GM12878 (cell line): ENCODE measurements around the gene SPINK1. TPM values are rescaled to one million over a fixed set of nuclear protein-coding genes. Genes with fewer than 3 reads are reported as not detected.

ENCODE experiments used
- ATAC-seq: fragments of 200-7000 bp; cut with Tn5 transposase; 3 replicates; pipeline ENCODE4 v1.9.1; 2020; ENCODE audit warnings: mild to moderate bottlenecking, moderate library complexity
- BruUV-seq: library from RNA; stranded (reverse); fragments of 400-500 nt; replicated peaks from 2 replicates; lab custom pipeline; 2021; lab: Mats Ljungman, UMichigan
- CTCF ChIA-PET: fragments of 300-600 bp; sonication (Branson Sonifier 250); formaldehyde crosslinking; extraction: SDS; loops from one replicate; lab custom pipeline; 2021; ENCODE audit warnings: inconsistent platforms; lab: Yijun Ruan, JAX
- POLR2A ChIA-PET: fragments of 350-600 bp; formaldehyde crosslinking; extraction: SDS; loops from one replicate; lab custom pipeline; 2021; ENCODE audit warnings: inconsistent platforms; lab: Charles Lee
- RAD21 ChIA-PET: fragments of 300-600 bp; sonication (Branson Sonifier 250); formaldehyde crosslinking; loops from one replicate; lab custom pipeline; 2023; ENCODE audit warnings: antibody characterized with exemption; ENCODE audit not compliant: unreplicated experiment; lab: Charles Lee
- SMC1A ChIA-PET: fragments of 300-600 bp; sonication (Branson Sonifier 250); formaldehyde crosslinking; loops from one replicate; lab custom pipeline; 2023; ENCODE audit not compliant: unreplicated experiment, uncharacterized antibody; lab: Charles Lee
- DNase-seq: peaks from one replicate; pipeline ENCODE4 v3.0.0-alpha.2; 2011; ENCODE audit warnings: low read depth, low spot score
- FAIRE-seq: peaks from 3 replicates; lab custom pipeline; 2011; peaks lifted over from hg19 to GRCh38; lab: Jason Lieb, UNC
- H2AFZ ChIP-seq: 2 replicates; pipeline ENCODE4 v1.6.0; 2011; ENCODE audit warnings: low read depth, low read length, control low read depth; ENCODE audit not compliant: control insufficient read depth
- H3K27ac ChIP-seq: 2 replicates; pipeline ENCODE4 v1.5.1; 2011; ENCODE audit warnings: control low read depth; ENCODE audit not compliant: control insufficient read depth, insufficient read depth
- H3K27me3 ChIP-seq, 2 experiments: replicated peaks in 1 of 2; 2 replicates each; pipeline versions ENCODE4 v1.6.0 to v1.6.1; 2011; ENCODE audit warnings: low read length in 1 of 2; ENCODE audit not compliant: control insufficient read depth in 2 of 2, insufficient read depth in 2 of 2
- H3K36me3 ChIP-seq, 2 experiments: 2 replicates each; pipeline ENCODE4 v1.5.1; 2011; ENCODE audit warnings: low read length in 1 of 2; ENCODE audit not compliant: control insufficient read depth in 2 of 2, insufficient read depth in 2 of 2
- H3K4me1 ChIP-seq: 2 replicates; pipeline ENCODE4 v1.6.1; 2011; ENCODE audit warnings: mild to moderate bottlenecking, low read length, moderate library complexity, mixed read lengths; ENCODE audit not compliant: control insufficient read depth, insufficient read depth
- H3K4me2 ChIP-seq: 2 replicates; pipeline ENCODE4 v1.6.0; 2011; ENCODE audit warnings: control low read depth; ENCODE audit not compliant: control insufficient read depth, insufficient read depth
- H3K4me3 ChIP-seq: fragments of 200-600 bp; sonication (generic); 2 replicates; pipeline ENCODE4 v1.5.1; 2016
- H3K79me2 ChIP-seq: 2 replicates; pipeline ENCODE4 v1.6.0; 2011; ENCODE audit warnings: low read length; ENCODE audit not compliant: control insufficient read depth, insufficient read depth
- H3K9ac ChIP-seq: 2 replicates; pipeline ENCODE4 v1.8.0; 2011; ENCODE audit warnings: low read length, control low read depth, mixed read lengths; ENCODE audit not compliant: control insufficient read depth, insufficient read depth
- H3K9me3 ChIP-seq: replicated peaks from 3 replicates; pipeline ENCODE4 v1.5.1; 2011; ENCODE audit warnings: mild to moderate bottlenecking, low read length; ENCODE audit not compliant: control insufficient read depth, insufficient read depth
- H4K20me1 ChIP-seq: 2 replicates; pipeline ENCODE4 v1.6.0; 2011; ENCODE audit not compliant: control insufficient read depth, insufficient read depth
- CBFB ChIP-seq: IDR thresholded peaks from 2 replicates; pipeline ENCODE4 v1.6.1; 2016; ENCODE audit warnings: antibody characterized with exemption, low read depth
- CEBPB ChIP-seq, 2 experiments: fragments of 150-350 bp in 1 of 2; IDR thresholded peaks; 2 replicates each; pipeline ENCODE4 v1.6.1; 2012 to 2014; ENCODE audit warnings: low read depth in 2 of 2, low read length in 2 of 2, borderline replicate concordance in 1 of 2, inconsistent platforms in 1 of 2
- EP300 ChIP-seq, 2 experiments: fragments of 150-350 bp in 1 of 2; IDR thresholded peaks; 2 replicates each; pipeline ENCODE4 v1.6.1; 2011 to 2012; ENCODE audit warnings: low read depth in 2 of 2, low read length in 2 of 2, borderline replicate concordance in 1 of 2, improper control_type of control experiment in 1 of 2, inconsistent platforms in 1 of 2; ENCODE audit not compliant: control insufficient read depth in 1 of 2
- RAD21 ChIP-seq: IDR thresholded peaks from 2 replicates; pipeline ENCODE4 v1.6.1; 2011; ENCODE audit warnings: mild to moderate bottlenecking, low read depth, low read length, moderate library complexity; ENCODE audit not compliant: insufficient read depth
- RUNX3 ChIP-seq: IDR thresholded peaks from 2 replicates; pipeline ENCODE4 v1.6.1; 2012; ENCODE audit warnings: low read length, inconsistent platforms
- SMC3 ChIP-seq: IDR thresholded peaks from 2 replicates; pipeline ENCODE4 v1.6.1; 2011; ENCODE audit warnings: low read length, improper control_type of control experiment, borderline replicate concordance
- TAF1 ChIP-seq: IDR thresholded peaks from 2 replicates; pipeline ENCODE4 v1.6.1; 2011; ENCODE audit warnings: mild to moderate bottlenecking, low read depth, low read length, borderline replicate concordance
- YY1 ChIP-seq: IDR thresholded peaks from 2 replicates; pipeline ENCODE4 v1.6.1; 2011; ENCODE audit warnings: low read depth, mild to moderate bottlenecking, low read length
- WGBS: methylation state at CpG from one replicate; pipeline ENCODE4 v1.1.6; 2016; ENCODE audit warnings: low lambda C conversion rate; ENCODE audit not compliant: insufficient replicate concordance, insufficient coverage; ENCODE audit errors: missing lambda C conversion rate; 5-methylcytosine and 5-hydroxymethylcytosine counted together
- in situ Hi-C: fragments of 300-500 bp; cut with MboI; formaldehyde crosslinking; loops from 9 replicates; pipeline ENCODE4 v1.14.3; 2018; ENCODE audit warnings: mixed read lengths
- intact Hi-C: fragments of 100-400 bp; cut with micrococcal nuclease; formaldehyde crosslinking; loops from one replicate; pipeline ENCODE4 v1.14.2; 2022; ENCODE audit not compliant: unreplicated experiment
- polyA plus RNA-seq, 11 experiments: library from polyadenylated mRNA; depleted of rRNA in 4 of 11; unstranded in 6 of 11; stranded (reverse) in 5 of 11; fragments of >200 nt; fragmentation: Nextera tagmentation in 4 of 11; fragmentation: Illumina TruSeq in 1 of 11; extraction: Ambion mirVana in 4 of 11; extraction: Trizol in 1 of 11; gene quantifications; 1 replicate in 1 of 11; 2 replicates in 10 of 11; pipeline versions ENCODE4 v1.2.1 to v1.2.3, GENCODE V29; 2011 to 2016; ENCODE audit warnings: inconsistent platforms in 2 of 11, missing spikeins in 2 of 11, low read depth in 1 of 11
- total RNA-seq, 4 experiments: library from RNA; depleted of rRNA in 3 of 4; stranded (reverse); fragments of >200 nt in 3 of 4; fragmentation: Illumina TruSeq in 1 of 4; extraction: Trizol in 1 of 4; gene quantifications; 2 replicates each; pipeline versions ENCODE4 v1.2.1 to v1.2.3, GENCODE V29; 2013 to 2021
- TF ChIP-seq, protein P1 (sequence below): fragments of 450-650 bp; formaldehyde crosslinking; IDR thresholded peaks from 2 replicates; pipeline ENCODE4 v1.4.0; 2020; ENCODE audit warnings: mild to moderate bottlenecking, moderate library complexity
- TF ChIP-seq, protein P2 (sequence below), 3 experiments: IDR thresholded peaks in 2 of 3; conservative IDR thresholded peaks in 1 of 3; 2 replicates each; pipeline ENCODE4 v1.5.1; 2011; ENCODE audit warnings: low read depth in 3 of 3, low read length in 3 of 3, mild to moderate bottlenecking in 3 of 3, control low read depth in 2 of 3, moderate library complexity in 2 of 3, inconsistent platforms in 1 of 3, mixed read lengths in 1 of 3; ENCODE audit not compliant: control insufficient read depth in 2 of 3, insufficient read depth in 1 of 3; ENCODE audit errors: extremely low read depth in 1 of 3

The SPINK1 gene
- total and polyA plus RNA-seq, 10 of the 15 experiments (the other 5 are each of a cell fraction or from before 2014, with no cell fraction given), result 3.6 TPM; not detected in 9

- ChIA-PET POLR2A (no interaction called here), SMC1A (interaction anchor here (0.9 to 1.9 kb wide), 5 partner anchors 12 to 199 kb away, joined by 3 to 15 read pairs (median 4); no protein-coding TSS in a partner anchor), RAD21 (interaction anchor here (0.7 to 2.5 kb wide), 4 partner anchors 10 to 195 kb away, joined by 3 to 26 read pairs (median 4); no protein-coding TSS in a partner anchor), CTCF (interaction anchor here (0.6 to 5.2 kb wide), 12 partner anchors 18 to 908 kb away, joined by 3 to 108 read pairs (median 4); no protein-coding TSS in a partner anchor)
- intact Hi-C loops (loop anchor here (1.0 to 10.0 kb wide), 2 partner anchors 195 to 368 kb away; no protein-coding TSS in a partner anchor), in situ Hi-C loops (loop anchor here (5.0 kb wide), 1 partner anchor 196 kb away; no protein-coding TSS in a partner anchor)
- no peaks in the 10 kb centered on the region for H3K36me3 ChIP-seq
- ATAC-seq (peak; percentile 94), FAIRE-seq (no peak), DNase-seq (peak; percentile 12)
- H3K9ac ChIP-seq, result no peak overlapping the region
- no peaks in the 10 kb centered on the region for H4K20me1 ChIP-seq
- H2AFZ ChIP-seq, result no peak overlapping the region
- 2% methylated on average over 4 of the region's 4 CpGs for WGBS
- H3K9me3 ChIP-seq, result no peaks in the 10 kb centered on the region
- no peaks in the 10 kb centered on the region for H3K4me1 ChIP-seq
- H3K4me3 ChIP-seq, result no peak overlapping the region
- H3K27ac ChIP-seq, result no peak overlapping the region
- no peaks in the 10 kb centered on the region; a peak in 1 of 4 replicates for H3K27me3 ChIP-seq
- H3K79me2 ChIP-seq, result no peaks in the 10 kb centered on the region
- no peak for TF ChIP-seq CEBPB (IDR thresholded peaks at IDR 0.05; ENCODE audit: borderline replicate concordance in 1 of 2, low read depth in 2 of 2, low read length in 2 of 2)
- TF ChIP-seq TAF1, result no peak
- peak; percentile 86 for TF ChIP-seq RUNX3
- TF ChIP-seq, protein P1, sequence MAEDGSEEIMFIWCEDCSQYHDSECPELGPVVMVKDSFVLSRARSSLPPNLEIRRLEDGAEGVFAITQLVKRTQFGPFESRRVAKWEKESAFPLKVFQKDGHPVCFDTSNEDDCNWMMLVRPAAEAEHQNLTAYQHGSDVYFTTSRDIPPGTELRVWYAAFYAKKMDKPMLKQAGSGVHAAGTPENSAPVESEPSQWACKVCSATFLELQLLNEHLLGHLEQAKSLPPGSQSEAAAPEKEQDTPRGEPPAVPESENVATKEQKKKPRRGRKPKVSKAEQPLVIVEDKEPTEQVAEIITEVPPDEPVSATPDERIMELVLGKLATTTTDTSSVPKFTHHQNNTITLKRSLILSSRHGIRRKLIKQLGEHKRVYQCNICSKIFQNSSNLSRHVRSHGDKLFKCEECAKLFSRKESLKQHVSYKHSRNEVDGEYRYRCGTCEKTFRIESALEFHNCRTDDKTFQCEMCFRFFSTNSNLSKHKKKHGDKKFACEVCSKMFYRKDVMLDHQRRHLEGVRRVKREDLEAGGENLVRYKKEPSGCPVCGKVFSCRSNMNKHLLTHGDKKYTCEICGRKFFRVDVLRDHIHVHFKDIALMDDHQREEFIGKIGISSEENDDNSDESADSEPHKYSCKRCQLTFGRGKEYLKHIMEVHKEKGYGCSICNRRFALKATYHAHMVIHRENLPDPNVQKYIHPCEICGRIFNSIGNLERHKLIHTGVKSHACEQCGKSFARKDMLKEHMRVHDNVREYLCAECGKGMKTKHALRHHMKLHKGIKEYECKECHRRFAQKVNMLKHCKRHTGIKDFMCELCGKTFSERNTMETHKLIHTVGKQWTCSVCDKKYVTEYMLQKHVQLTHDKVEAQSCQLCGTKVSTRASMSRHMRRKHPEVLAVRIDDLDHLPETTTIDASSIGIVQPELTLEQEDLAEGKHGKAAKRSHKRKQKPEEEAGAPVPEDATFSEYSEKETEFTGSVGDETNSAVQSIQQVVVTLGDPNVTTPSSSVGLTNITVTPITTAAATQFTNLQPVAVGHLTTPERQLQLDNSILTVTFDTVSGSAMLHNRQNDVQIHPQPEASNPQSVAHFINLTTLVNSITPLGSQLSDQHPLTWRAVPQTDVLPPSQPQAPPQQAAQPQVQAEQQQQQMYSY (CRISPR knock-in tag), result no peak
- peak; percentile 81 for TF ChIP-seq YY1
- peak; percentile 94 for TF ChIP-seq RAD21
- 0 out of 2 replicates have a peak, but pooled peaks have one; percentile 51 for TF ChIP-seq CBFB
- TF ChIP-seq, protein P2, sequence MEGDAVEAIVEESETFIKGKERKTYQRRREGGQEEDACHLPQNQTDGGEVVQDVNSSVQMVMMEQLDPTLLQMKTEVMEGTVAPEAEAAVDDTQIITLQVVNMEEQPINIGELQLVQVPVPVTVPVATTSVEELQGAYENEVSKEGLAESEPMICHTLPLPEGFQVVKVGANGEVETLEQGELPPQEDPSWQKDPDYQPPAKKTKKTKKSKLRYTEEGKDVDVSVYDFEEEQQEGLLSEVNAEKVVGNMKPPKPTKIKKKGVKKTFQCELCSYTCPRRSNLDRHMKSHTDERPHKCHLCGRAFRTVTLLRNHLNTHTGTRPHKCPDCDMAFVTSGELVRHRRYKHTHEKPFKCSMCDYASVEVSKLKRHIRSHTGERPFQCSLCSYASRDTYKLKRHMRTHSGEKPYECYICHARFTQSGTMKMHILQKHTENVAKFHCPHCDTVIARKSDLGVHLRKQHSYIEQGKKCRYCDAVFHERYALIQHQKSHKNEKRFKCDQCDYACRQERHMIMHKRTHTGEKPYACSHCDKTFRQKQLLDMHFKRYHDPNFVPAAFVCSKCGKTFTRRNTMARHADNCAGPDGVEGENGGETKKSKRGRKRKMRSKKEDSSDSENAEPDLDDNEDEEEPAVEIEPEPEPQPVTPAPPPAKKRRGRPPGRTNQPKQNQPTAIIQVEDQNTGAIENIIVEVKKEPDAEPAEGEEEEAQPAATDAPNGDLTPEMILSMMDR (IDR thresholded peaks at IDR 0.05 in 2 of 3, conservative IDR thresholded peaks at IDR 0.05 in 1 of 3; ENCODE audit: control insufficient read depth in 2 of 3, extremely low read depth in 1 of 3, insufficient read depth in 1 of 3, low read depth in 3 of 3, low read length in 3 of 3), result peak; percentile 91 to 95 (median 93)
- peak; percentile 76; the same call in 1 of the 2 replicates for TF ChIP-seq SMC3
- no peak for TF ChIP-seq EP300 (IDR thresholded peaks at IDR 0.05; ENCODE audit: borderline replicate concordance in 1 of 2, control insufficient read depth in 1 of 2, low read depth in 2 of 2, low read length in 2 of 2)
- no TSS peak for BruUV-seq
- H3K4me2 ChIP-seq, result no peak overlapping the region
Measured at GRCh38 chr5:147822686-147823491, 8.6 kb downstream of the SPINK1 start.
